ENCODE results near the gene HDAC9. TPM values are rescaled to one million over a fixed set of nuclear protein-coding genes. Genes with fewer than 3 reads are reported as not detected.

Gene HDAC9
- total RNA-seq, 4 donors from 2014 or later = 3.0 to 14.0 (median 5.6) TPM

DNA sequence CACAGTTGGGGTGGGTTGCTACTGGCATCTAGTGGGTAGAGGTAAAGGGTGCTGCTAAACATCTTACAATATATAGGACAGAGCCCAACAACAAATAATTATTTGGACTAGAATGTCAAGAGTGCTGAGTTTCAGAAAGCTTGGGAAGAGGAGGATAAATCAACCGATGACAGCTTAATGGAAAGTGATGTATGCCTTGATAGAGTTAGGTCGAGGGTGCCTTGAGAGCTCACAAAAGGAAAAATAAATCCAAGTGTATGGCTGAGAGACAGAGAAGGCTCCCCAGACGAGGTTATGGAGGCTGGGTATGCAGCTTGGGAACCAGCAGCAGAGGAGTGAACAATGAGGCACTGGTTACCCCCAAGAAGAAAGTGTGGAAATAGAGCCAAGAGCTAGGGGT lies 211.1 kb downstream of the HDAC9 start:
- intact Hi-C loops (cut with DNase I; ENCODE audit: low total_unique reads) = no loop called here
- Histone ChIP-seq H3K27me3 (no peaks in the 10 kb centered on the region), H3K36me3 (no peaks in the 10 kb centered on the region), H3K4me1 (no peaks in the 10 kb centered on the region), H3K9me3 (no peaks in the 10 kb centered on the region), H3K27ac (no peak overlapping the region), H3K4me3 (no peak overlapping the region)
- TF ChIP-seq, protein P1, sequence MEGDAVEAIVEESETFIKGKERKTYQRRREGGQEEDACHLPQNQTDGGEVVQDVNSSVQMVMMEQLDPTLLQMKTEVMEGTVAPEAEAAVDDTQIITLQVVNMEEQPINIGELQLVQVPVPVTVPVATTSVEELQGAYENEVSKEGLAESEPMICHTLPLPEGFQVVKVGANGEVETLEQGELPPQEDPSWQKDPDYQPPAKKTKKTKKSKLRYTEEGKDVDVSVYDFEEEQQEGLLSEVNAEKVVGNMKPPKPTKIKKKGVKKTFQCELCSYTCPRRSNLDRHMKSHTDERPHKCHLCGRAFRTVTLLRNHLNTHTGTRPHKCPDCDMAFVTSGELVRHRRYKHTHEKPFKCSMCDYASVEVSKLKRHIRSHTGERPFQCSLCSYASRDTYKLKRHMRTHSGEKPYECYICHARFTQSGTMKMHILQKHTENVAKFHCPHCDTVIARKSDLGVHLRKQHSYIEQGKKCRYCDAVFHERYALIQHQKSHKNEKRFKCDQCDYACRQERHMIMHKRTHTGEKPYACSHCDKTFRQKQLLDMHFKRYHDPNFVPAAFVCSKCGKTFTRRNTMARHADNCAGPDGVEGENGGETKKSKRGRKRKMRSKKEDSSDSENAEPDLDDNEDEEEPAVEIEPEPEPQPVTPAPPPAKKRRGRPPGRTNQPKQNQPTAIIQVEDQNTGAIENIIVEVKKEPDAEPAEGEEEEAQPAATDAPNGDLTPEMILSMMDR (IDR thresholded peaks at IDR 0.05 in 4 of 5, conservative IDR thresholded peaks at IDR 0.05 in 1 of 5) = no peak
- no peak for TF ChIP-seq POLR2A (IDR thresholded peaks at IDR 0.05)
- in situ Hi-C loops (cut with MboI; ENCODE audit: low sequenced_read_pairs in 4 of 4) = no loop called here
- ATAC-seq = no peak
- no peak for DNase-seq

DNA sequence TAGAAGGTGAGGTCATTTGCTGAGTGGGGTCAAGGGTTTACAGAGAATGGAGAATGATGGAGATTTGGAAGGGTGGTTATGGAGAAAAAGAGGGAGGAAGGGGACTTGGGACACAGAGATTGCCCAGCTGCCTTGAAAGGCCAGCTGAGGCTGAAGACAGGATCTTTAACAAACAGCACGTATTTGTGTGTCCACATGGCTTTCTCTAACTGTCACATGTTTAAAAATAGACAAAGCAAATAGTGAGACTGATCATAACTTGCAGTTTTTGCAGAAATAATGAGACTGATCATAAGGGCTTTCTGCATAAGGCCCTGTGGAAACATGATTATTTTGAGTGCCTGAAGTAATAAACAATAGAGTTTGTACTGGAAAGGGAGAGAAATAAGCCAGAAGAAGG lies 212.7 kb downstream of the HDAC9 start:
- no peak overlapping the region for H3K4me3 ChIP-seq
- no peaks in the 10 kb centered on the region for H3K27me3 ChIP-seq
- no peaks in the 10 kb centered on the region for H3K9me3 ChIP-seq
- ATAC-seq = no peak
- DNase-seq = no peak
- H3K36me3 ChIP-seq = no peaks in the 10 kb centered on the region
- in situ Hi-C loops (cut with MboI; ENCODE audit: low sequenced_read_pairs in 4 of 4) = no loop called here
- H3K27ac ChIP-seq = no peak overlapping the region
- intact Hi-C loops (cut with DNase I; ENCODE audit: low total_unique reads) = no loop called here
- TF ChIP-seq, protein P1 (IDR thresholded peaks at IDR 0.05 in 4 of 5, conservative IDR thresholded peaks at IDR 0.05 in 1 of 5) = no peak
- TF ChIP-seq POLR2A (IDR thresholded peaks at IDR 0.05) = no peak
- no peaks in the 10 kb centered on the region for H3K4me1 ChIP-seq

DNA sequence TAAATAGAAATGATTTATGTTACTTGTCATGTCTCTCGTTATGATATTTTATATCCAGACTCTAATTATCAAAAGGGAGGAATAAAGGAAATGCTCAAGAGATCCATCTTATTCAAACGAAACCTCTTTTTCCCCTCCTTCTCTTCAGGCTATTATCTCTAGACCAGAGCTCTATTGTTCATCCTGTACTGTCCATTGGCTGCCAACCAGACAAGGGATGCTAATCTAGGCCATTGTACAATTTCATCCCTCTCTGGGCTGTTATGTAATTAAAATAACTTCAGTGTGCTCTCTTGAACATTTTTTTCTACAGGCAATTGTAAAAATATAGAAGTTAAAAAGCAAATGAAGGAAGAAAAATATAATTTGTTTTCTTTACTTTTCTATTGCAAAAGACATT lies 220.4 kb downstream of the HDAC9 start:
- in situ Hi-C loops (cut with MboI; ENCODE audit: low sequenced_read_pairs in 4 of 4) (no loop called here), intact Hi-C loops (cut with DNase I; ENCODE audit: low total_unique reads) (no loop called here)
- no peak for ATAC-seq
- TF ChIP-seq, protein P1 (IDR thresholded peaks at IDR 0.05 in 4 of 5, conservative IDR thresholded peaks at IDR 0.05 in 1 of 5) = no peak
- TF ChIP-seq POLR2A (IDR thresholded peaks at IDR 0.05) = no peak
- no peak overlapping the region for H3K4me3 ChIP-seq
- H3K27me3 ChIP-seq = no peaks in the 10 kb centered on the region
- no peaks in the 10 kb centered on the region for H3K9me3 ChIP-seq
- no peak for DNase-seq
- H3K36me3 ChIP-seq = no peaks in the 10 kb centered on the region
- H3K27ac ChIP-seq = no peak overlapping the region
- H3K4me1 ChIP-seq = no peaks in the 10 kb centered on the region

DNA sequence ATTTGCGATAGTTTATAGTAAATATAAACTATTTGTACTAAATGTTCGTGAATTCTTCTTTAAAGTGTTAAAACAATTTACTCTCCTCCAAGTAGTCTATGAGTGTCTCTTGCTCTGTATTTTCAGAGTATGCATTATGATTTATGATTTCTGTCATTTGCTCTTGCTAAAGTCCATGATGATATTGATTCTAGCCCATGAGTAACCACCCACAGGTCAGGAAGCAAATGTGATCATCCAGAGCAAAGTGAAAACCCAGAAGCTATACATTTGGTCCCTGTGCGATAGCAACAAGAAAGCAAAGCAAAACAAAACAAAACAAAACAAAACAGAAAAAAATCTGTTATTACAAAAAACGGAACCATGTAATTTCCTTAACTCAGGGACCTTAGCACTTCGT lies 225.9 kb downstream of the HDAC9 start:
- TF ChIP-seq, protein P1 (IDR thresholded peaks at IDR 0.05 in 4 of 5, conservative IDR thresholded peaks at IDR 0.05 in 1 of 5) = no peak
- no peak for TF ChIP-seq POLR2A (IDR thresholded peaks at IDR 0.05)
- no peak for DNase-seq
- no peak for ATAC-seq
- Histone ChIP-seq H3K27me3 (no peaks in the 10 kb centered on the region), H3K4me3 (no peak overlapping the region), H3K27ac (no peak overlapping the region), H3K4me1 (no peaks in the 10 kb centered on the region), H3K9me3 (no peaks in the 10 kb centered on the region), H3K36me3 (no peaks in the 10 kb centered on the region)
- in situ Hi-C loops (cut with MboI; ENCODE audit: low sequenced_read_pairs in 4 of 4) = no loop called here
- intact Hi-C loops (cut with DNase I; ENCODE audit: low total_unique reads) = no loop called here

DNA sequence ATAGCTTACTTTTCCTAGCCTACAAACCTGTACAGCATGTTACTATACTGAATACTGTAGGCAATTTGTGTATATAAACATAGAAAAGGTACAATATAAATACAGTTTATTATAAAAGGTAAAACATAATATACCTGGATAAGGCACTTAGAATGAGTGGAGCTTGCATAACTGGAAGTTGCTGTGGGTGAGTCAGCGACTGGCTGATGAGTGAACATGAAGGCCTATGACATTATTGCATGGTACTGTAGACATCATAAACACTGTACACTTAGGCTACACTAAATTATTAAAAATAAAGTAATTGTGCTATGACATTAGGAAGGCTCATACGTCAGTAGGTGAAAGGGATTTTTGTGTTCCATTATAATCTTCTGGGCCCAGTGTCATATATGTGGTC lies 228.8 kb downstream of the HDAC9 start:
- DNase-seq = no peak
- in situ Hi-C loops (cut with MboI; ENCODE audit: low sequenced_read_pairs in 4 of 4) (no loop called here), intact Hi-C loops (cut with DNase I; ENCODE audit: low total_unique reads) (no loop called here)
- H3K4me1 ChIP-seq = no peaks in the 10 kb centered on the region
- no peaks in the 10 kb centered on the region for H3K9me3 ChIP-seq
- no peak overlapping the region for H3K4me3 ChIP-seq
- TF ChIP-seq POLR2A (IDR thresholded peaks at IDR 0.05) = no peak
- TF ChIP-seq, protein P1 (IDR thresholded peaks at IDR 0.05 in 4 of 5, conservative IDR thresholded peaks at IDR 0.05 in 1 of 5) = no peak
- no peak overlapping the region for H3K27ac ChIP-seq
- ATAC-seq = no peak
- H3K27me3 ChIP-seq = no peaks in the 10 kb centered on the region
- H3K36me3 ChIP-seq = no peaks in the 10 kb centered on the region
